H9 (cell line): ENCODE data around the gene COL4A1. TPM values are rescaled to one million over a fixed set of nuclear protein-coding genes. Genes with fewer than 3 reads are reported as not detected.

Source experiments
- DNase-seq: peaks from one replicate; pipeline ENCODE4 v3.0.0-alpha.2; 2017
- H2AFZ ChIP-seq: one replicate; pipeline ENCODE4 v1.6.1; 2013; ENCODE audit warnings: mild to moderate bottlenecking, low read length, control low read depth, moderate library complexity
- H2AK5ac ChIP-seq: 2 replicates; pipeline ENCODE4 v1.6.1; 2013; ENCODE audit warnings: low read length, control low read depth, mixed read lengths; ENCODE audit not compliant: insufficient read length
- H2BK120ac ChIP-seq: one replicate; pipeline ENCODE4 v1.6.1; 2013; ENCODE audit warnings: low read depth, mild to moderate bottlenecking, low read length, control low read depth, inconsistent platforms; ENCODE audit not compliant: poor library complexity, severe bottlenecking
- H2BK12ac ChIP-seq: 2 replicates; pipeline ENCODE4 v1.6.1; 2013; ENCODE audit warnings: low read length, control low read depth, mixed read lengths, low read depth; ENCODE audit not compliant: insufficient read length
- H2BK15ac ChIP-seq: 2 replicates; pipeline ENCODE4 v1.6.1; 2013; ENCODE audit warnings: low read depth, low read length, control low read depth
- H2BK20ac ChIP-seq: one replicate; pipeline ENCODE4 v1.6.1; 2013; ENCODE audit warnings: low read depth, mild to moderate bottlenecking, low read length, control low read depth, inconsistent platforms; ENCODE audit not compliant: poor library complexity, severe bottlenecking
- H2BK5ac ChIP-seq: 2 replicates; pipeline ENCODE4 v1.6.1; 2013; ENCODE audit warnings: low read length, control low read depth, mixed read lengths; ENCODE audit not compliant: insufficient read length
- H3K14ac ChIP-seq: 2 replicates; pipeline ENCODE4 v1.6.1; 2013; ENCODE audit warnings: low read length, control low read depth; ENCODE audit not compliant: insufficient read depth
- H3K18ac ChIP-seq: 2 replicates; pipeline ENCODE4 v1.6.1; 2013; ENCODE audit warnings: low read depth, mild to moderate bottlenecking, mixed read lengths, low read length, control low read depth; ENCODE audit not compliant: insufficient read length
- H3K23ac ChIP-seq: 2 replicates; pipeline ENCODE4 v1.6.1; 2013; ENCODE audit warnings: low read length, control low read depth, mixed read lengths, low read depth; ENCODE audit not compliant: insufficient read length
- H3K23me2 ChIP-seq: 2 replicates; pipeline ENCODE4 v1.6.1; 2013; ENCODE audit warnings: low read depth, mild to moderate bottlenecking, mixed read lengths, low read length, control low read depth; ENCODE audit not compliant: insufficient read length, poor library complexity, severe bottlenecking
- H3K27ac ChIP-seq: 2 replicates; pipeline ENCODE4 v1.5.1; 2013; ENCODE audit warnings: low read length, control low read depth, mixed read lengths, low read depth; ENCODE audit not compliant: insufficient read length
- H3K27me3 ChIP-seq: 2 replicates; pipeline ENCODE4 v1.6.1; 2013; ENCODE audit warnings: low read length, control low read depth, inconsistent platforms; ENCODE audit not compliant: insufficient read depth
- H3K4ac ChIP-seq: 2 replicates; pipeline ENCODE4 v1.6.1; 2013; ENCODE audit warnings: low read depth, mild to moderate bottlenecking, control low read depth, inconsistent platforms, low read length, moderate library complexity
- H3K4me1 ChIP-seq: 2 replicates; pipeline ENCODE4 v1.6.1; 2013; ENCODE audit warnings: low read length, control low read depth, inconsistent platforms; ENCODE audit not compliant: insufficient read depth
- H3K4me2 ChIP-seq: 2 replicates; pipeline ENCODE4 v1.6.1; 2013; ENCODE audit warnings: low read length, control low read depth, mixed read lengths; ENCODE audit not compliant: insufficient read length, insufficient read depth
- H3K56ac ChIP-seq: 2 replicates; pipeline ENCODE4 v1.6.1; 2013; ENCODE audit warnings: low read depth, mild to moderate bottlenecking, mixed read lengths, low read length, control low read depth; ENCODE audit not compliant: insufficient read length
- H3K79me1 ChIP-seq: 2 replicates; pipeline ENCODE4 v1.6.1; 2013; ENCODE audit warnings: low read depth, mild to moderate bottlenecking, moderate library complexity, low read length, control low read depth, inconsistent platforms; ENCODE audit not compliant: insufficient read depth, poor library complexity, severe bottlenecking
- H3K79me2 ChIP-seq: 2 replicates; pipeline ENCODE4 v1.6.1; 2013; ENCODE audit warnings: low read length, control low read depth, inconsistent platforms; ENCODE audit not compliant: insufficient read depth
- H3K9ac ChIP-seq: 2 replicates; pipeline ENCODE4 v1.6.1; 2013; ENCODE audit warnings: low read length, control low read depth, mixed read lengths; ENCODE audit not compliant: insufficient read length; ENCODE audit errors: extremely low read depth
- H3K9me3 ChIP-seq: one replicate; pipeline ENCODE4 v1.6.1; 2013; ENCODE audit warnings: low read depth, low read length, inconsistent platforms; ENCODE audit not compliant: control insufficient read depth
- H3T11ph ChIP-seq: one replicate; pipeline ENCODE4 v1.6.1; 2013; ENCODE audit warnings: mild to moderate bottlenecking, low read length, control low read depth, inconsistent platforms
- H4K20me1 ChIP-seq: one replicate; pipeline ENCODE4 v1.6.1; 2013; ENCODE audit not compliant: control insufficient read depth, insufficient read length, insufficient read depth
- H4K5ac ChIP-seq: 2 replicates; pipeline ENCODE4 v1.6.1; 2013; ENCODE audit warnings: low read depth, mild to moderate bottlenecking, mixed read lengths, low read length, control low read depth; ENCODE audit not compliant: insufficient read length
- H4K8ac ChIP-seq: replicated peaks from 2 replicates; pipeline ENCODE4 v1.6.1; 2013; ENCODE audit warnings: low read length, control low read depth, mixed read lengths, low read depth; ENCODE audit not compliant: insufficient read length
- H4K91ac ChIP-seq: 2 replicates; pipeline ENCODE4 v1.6.1; 2013; ENCODE audit warnings: low read depth, mild to moderate bottlenecking, moderate library complexity, mixed read lengths, low read length, control low read depth; ENCODE audit not compliant: insufficient read length
- H3K27ac Mint-ChIP-seq, 3 experiments: 2 replicates in 2 of 3; 3 replicates in 1 of 3; pipeline ENCODE4 v1.8.0; 2020 to 2021; ENCODE audit warnings: mixed read lengths in 3 of 3, mild to moderate bottlenecking in 1 of 3, moderate library complexity in 1 of 3
- H3K27me3 Mint-ChIP-seq: 2 replicates; pipeline ENCODE4 v1.8.0; 2021; ENCODE audit warnings: low read depth, mild to moderate bottlenecking, moderate library complexity, mixed read lengths
- H3K36me3 Mint-ChIP-seq, 3 experiments: 2 replicates in 2 of 3; 3 replicates in 1 of 3; pipeline ENCODE4 v1.8.0; 2020 to 2021; ENCODE audit warnings: low read depth in 3 of 3, mixed read lengths in 3 of 3; ENCODE audit not compliant: insufficient read depth in 1 of 3
- H3K4me1 Mint-ChIP-seq, 2 experiments: 2 replicates each; pipeline ENCODE4 v1.8.0; 2020; ENCODE audit warnings: mixed read lengths in 2 of 2
- H3K4me3 Mint-ChIP-seq, 2 experiments: 2 replicates in 1 of 2; 3 replicates in 1 of 2; pipeline ENCODE4 v1.8.0; 2020 to 2021; ENCODE audit warnings: mild to moderate bottlenecking in 2 of 2, mixed read lengths in 2 of 2, moderate library complexity in 1 of 2
- H3K9me3 Mint-ChIP-seq, 2 experiments: 2 replicates in 1 of 2; 3 replicates in 1 of 2; pipeline ENCODE4 v1.8.0; 2020; ENCODE audit warnings: mild to moderate bottlenecking in 2 of 2, mixed read lengths in 2 of 2, moderate library complexity in 1 of 2
- CTCF ChIP-seq: fragments of 200-600 bp; sonication (generic); conservative IDR thresholded peaks from 3 replicates; pipeline ENCODE4 v1.8.0; 2021; ENCODE audit warnings: antibody characterized with exemption, mild to moderate bottlenecking
- WGBS: extraction: QIAGEN DNeasy Blood & Tissue Kit; methylation state at CpG from one replicate; pipeline ENCODE4 v1.1.7; 2013; ENCODE audit warnings: missing lambda C conversion rate, low lambda C conversion rate, mixed read lengths; ENCODE audit not compliant: insufficient read length; ENCODE audit errors: extremely low coverage; 5-methylcytosine and 5-hydroxymethylcytosine counted together
- total RNA-seq: library from RNA; stranded (reverse); gene quantifications from 2 replicates; pipeline ENCODE4 v1.2.1, GENCODE V29; 2021

COL4A1 gene
- total RNA-seq, 1 experiment from 2014 or later: 73.1 TPM

- no peak overlapping the region for H3K9ac ChIP-seq
- H3T11ph ChIP-seq: no peak overlapping the region
- H4K8ac ChIP-seq: no peak overlapping the region
- H4K91ac ChIP-seq: no peak overlapping the region
- H3K79me1 ChIP-seq: no peaks in the 10 kb centered on the region
- no peak overlapping the region for H3K27ac ChIP-seq
- H3K79me2 ChIP-seq: no peaks in the 10 kb centered on the region; the same call in 1 of the 2 replicates
- no peak overlapping the region for H4K5ac ChIP-seq
- H4K20me1 ChIP-seq: no peaks in the 10 kb centered on the region
- no peaks in the 10 kb centered on the region for H3K27me3 ChIP-seq
- no peak overlapping the region for H3K4ac ChIP-seq
- H3K14ac ChIP-seq: no peak overlapping the region
- no peak overlapping the region for H2BK5ac ChIP-seq
- Mint-ChIP-seq H3K27me3 (peaks cover 2% of the 10 kb centered on the region; the same call in 1 of the 2 replicates), H3K36me3 (peaks cover 0 to 4% (median 3%) of the 10 kb centered on the region in 3 experiments; a peak in 2 of 7 replicates), H3K27ac (no peak overlapping the region), H3K4me1 (peaks cover 61 to 65% of the 10 kb centered on the region in 2 experiments), H3K4me3 (no peak overlapping the region), H3K9me3 (no peaks in the 10 kb centered on the region)
- no peak overlapping the region for H2BK15ac ChIP-seq
- peaks cover 15% of the 10 kb centered on the region for H3K4me1 ChIP-seq
- H3K56ac ChIP-seq: no peak overlapping the region
- WGBS: no CpG with 5 or more reads among the region's 5 CpGs
- no peak overlapping the region for H2BK20ac ChIP-seq
- H3K18ac ChIP-seq: no peak overlapping the region
- no peak overlapping the region for H2AK5ac ChIP-seq
- H2BK12ac ChIP-seq: no peak overlapping the region
- no peak overlapping the region for H2AFZ ChIP-seq
- no peaks in the 10 kb centered on the region for H3K23me2 ChIP-seq
- H2BK120ac ChIP-seq: no peak overlapping the region
- no peak overlapping the region for H3K23ac ChIP-seq
- DNase-seq: no peak
- H3K4me2 ChIP-seq: no peak overlapping the region
- H3K9me3 ChIP-seq: no peaks in the 10 kb centered on the region
- TF ChIP-seq CTCF: no peak
These were observed 43.6 kb downstream of the COL4A1 start for GRCh38 chr13:110263404-110263803.
